Diencephalon (tissue), 1 donor: ENCODE measurements around the gene ENPP4. TPM values are rescaled to one million over a fixed set of nuclear protein-coding genes. Genes with fewer than 3 reads are reported as not detected.

Experiments used
- total RNA-seq: library from RNA; depleted of rRNA; stranded (reverse); fragments of >200 nt; gene quantifications from one replicate; pipeline ENCODE4 v1.2.3, GENCODE V29; 2014

ENPP4 gene
- total RNA-seq, result 41.8 TPM

GRCh38 chr6:46129629-46130511 is at the start of gene ENPP4:
ENPP4 (plus strand) TSS chr6:46129989; CDS start chr6:46139584, 9,595 bp downstream.

GRCh38 chr6:46170357-46171289 is 40.8 kb downstream of the ENPP4 start, which contains the start of gene ENPP5:
ENPP5 (minus strand) TSS chr6:46170980; CDS start chr6:46168262, 2,718 bp downstream.

Other genes with a start within 250 kb of the ENPP4 start
- gene CLIC5, start 114.1 kb upstream of the ENPP4 start, total RNA-seq, result 6.9 TPM
- 13.6 TPM for gene ENPP5, start 41.0 kb downstream of the ENPP4 start, total RNA-seq